GM19099 (cell line): Measurements from ENCODE around the gene MS4A15.

Experiments used
- POLR2A ChIP-seq: IDR thresholded peaks from 3 replicates; pipeline ENCODE4 v1.6.1; 2011; ENCODE audit warnings: low read depth; ENCODE audit not compliant: insufficient read length; ENCODE audit errors: extremely low read depth

MS4A15 gene

GRCh38 chr11:60756307-60757032, at the start of gene MS4A15:
Gene MS4A15 (plus strand): TSS chr11:60756867. CDS start chr11:60763734, 6,867 bp downstream.
- TF ChIP-seq POLR2A = no peak

- TF ChIP-seq POLR2A = no peak
Observed at GRCh38 chr11:60706931-60707330, 49.7 kb upstream of the MS4A15 start.

- TF ChIP-seq POLR2A = no peak
Observed at GRCh38 chr11:60710482-60710881, 46.2 kb upstream of the MS4A15 start.

GRCh38 chr11:60711276-60711675, 45.4 kb upstream of the MS4A15 start:
- TF ChIP-seq POLR2A = no peak

GRCh38 chr11:60717956-60718355, 38.7 kb upstream of the MS4A15 start:
- no peak for TF ChIP-seq POLR2A

- TF ChIP-seq POLR2A = no peak
Observed at GRCh38 chr11:60718524-60719316, 37.9 kb upstream of the MS4A15 start.

- no peak for TF ChIP-seq POLR2A
Observed at GRCh38 chr11:60719391-60719790, 37.3 kb upstream of the MS4A15 start.

- TF ChIP-seq POLR2A = no peak
Observed at GRCh38 chr11:60720460-60720859, 36.2 kb upstream of the MS4A15 start.

- TF ChIP-seq POLR2A = no peak
Observed at GRCh38 chr11:60724420-60724819, 32.2 kb upstream of the MS4A15 start, which contains the start of gene MS4A18. Gene MS4A18 (plus strand): TSS chr11:60724720.

GRCh38 chr11:60725592-60725991, 31.1 kb upstream of the MS4A15 start:
- no peak for TF ChIP-seq POLR2A

GRCh38 chr11:60731586-60731985, 25.1 kb upstream of the MS4A15 start:
- TF ChIP-seq POLR2A = no peak

- TF ChIP-seq POLR2A = no peak
Observed at GRCh38 chr11:60734279-60734678, 22.4 kb upstream of the MS4A15 start.

- TF ChIP-seq POLR2A = no peak
Observed at GRCh38 chr11:60739114-60739513, 17.6 kb upstream of the MS4A15 start.

- no peak for TF ChIP-seq POLR2A
Observed at GRCh38 chr11:60740573-60740972, 16.1 kb upstream of the MS4A15 start.

GRCh38 chr11:60741421-60741820, 15.2 kb upstream of the MS4A15 start:
- no peak for TF ChIP-seq POLR2A

- no peak for TF ChIP-seq POLR2A
Observed at GRCh38 chr11:60743058-60743457, 13.6 kb upstream of the MS4A15 start.
